MM.1S (cell line): ENCODE data around the gene TMEM63B.

Source experiments
- DNase-seq: peaks from one replicate; pipeline ENCODE4 v3.0.0-alpha.2; 2015
- H2AFZ ChIP-seq: fragments of 300-600 bp; sonication (generic); 2 replicates; pipeline ENCODE4 v1.6.0; 2016; ENCODE audit warnings: antibody characterized with exemption, low read length
- H3F3A ChIP-seq: fragments of 300-600 bp; sonication (generic); 2 replicates; pipeline ENCODE4 v1.6.1; 2016; ENCODE audit warnings: mild to moderate bottlenecking, antibody characterized with exemption, low read length, moderate library complexity, mixed read lengths; ENCODE audit not compliant: insufficient read depth
- H3K27ac ChIP-seq: fragments of 300-600 bp; sonication (generic); 2 replicates; pipeline ENCODE4 v1.5.1; 2016; ENCODE audit warnings: mild to moderate bottlenecking, low read length
- H3K27me3 ChIP-seq: fragments of 300-600 bp; sonication (generic); replicated peaks from 2 replicates; pipeline ENCODE4 v1.6.0; 2016; ENCODE audit warnings: low read length; ENCODE audit not compliant: insufficient read depth
- H3K36me3 ChIP-seq: fragments of 300-600 bp; sonication (generic); replicated peaks from 2 replicates; pipeline ENCODE4 v1.6.1; 2016; ENCODE audit warnings: mild to moderate bottlenecking, low read length, mixed read lengths; ENCODE audit not compliant: insufficient read depth
- H3K4me1 ChIP-seq: fragments of 300-600 bp; sonication (generic); 2 replicates; pipeline ENCODE4 v1.6.1; 2016; ENCODE audit warnings: low read length, mixed read lengths
- H3K4me2 ChIP-seq: fragments of 300-600 bp; sonication (generic); 2 replicates; pipeline ENCODE4 v1.6.0; 2016; ENCODE audit warnings: low read depth, low read length
- H3K4me3 ChIP-seq: fragments of 300-600 bp; sonication (generic); 2 replicates; pipeline ENCODE4 v1.5.1; 2016; ENCODE audit warnings: low read length, mixed read lengths
- H3K79me2 ChIP-seq: fragments of 300-600 bp; sonication (generic); 2 replicates; pipeline ENCODE4 v1.6.1; 2016; ENCODE audit warnings: mixed run types, low read length, mixed read lengths
- H3K9ac ChIP-seq: fragments of 300-600 bp; sonication (generic); 2 replicates; pipeline ENCODE4 v1.6.1; 2016; ENCODE audit warnings: low read length, mixed read lengths
- H3K9me2 ChIP-seq: fragments of 300-600 bp; sonication (generic); replicated peaks from 2 replicates; pipeline ENCODE4 v1.6.1; 2016; ENCODE audit warnings: mild to moderate bottlenecking, low read length, mixed read lengths; ENCODE audit not compliant: insufficient read depth
- H3K9me3 ChIP-seq: fragments of 300-600 bp; sonication (generic); replicated peaks from 2 replicates; pipeline ENCODE4 v1.6.1; 2016; ENCODE audit warnings: mild to moderate bottlenecking, low read length, mixed read lengths; ENCODE audit not compliant: insufficient read depth
- H4K20me1 ChIP-seq: fragments of 300-600 bp; sonication (generic); 2 replicates; pipeline ENCODE4 v1.6.1; 2016; ENCODE audit warnings: mild to moderate bottlenecking, low read length, moderate library complexity, mixed read lengths; ENCODE audit not compliant: insufficient read depth
- EZH2 ChIP-seq: fragments of 300-600 bp; sonication (generic); optimal IDR thresholded peaks from 2 replicates; pipeline ENCODE3; 2017; ENCODE audit warnings: low read depth, mild to moderate bottlenecking, antibody characterized with exemption, low read length, mixed read lengths
- EZH2phosphoT487 ChIP-seq: fragments of 300-600 bp; sonication (generic); IDR thresholded peaks from 2 replicates; pipeline ENCODE4 v1.6.1; 2018; ENCODE audit warnings: antibody characterized with exemption, low read length
- TF ChIP-seq, protein P1 (sequence below): fragments of 300-600 bp; sonication (generic); IDR thresholded peaks from 2 replicates; pipeline ENCODE4 v1.5.1; 2016; ENCODE audit warnings: antibody characterized with exemption, low read length, mixed read lengths

TMEM63B gene

DNA sequence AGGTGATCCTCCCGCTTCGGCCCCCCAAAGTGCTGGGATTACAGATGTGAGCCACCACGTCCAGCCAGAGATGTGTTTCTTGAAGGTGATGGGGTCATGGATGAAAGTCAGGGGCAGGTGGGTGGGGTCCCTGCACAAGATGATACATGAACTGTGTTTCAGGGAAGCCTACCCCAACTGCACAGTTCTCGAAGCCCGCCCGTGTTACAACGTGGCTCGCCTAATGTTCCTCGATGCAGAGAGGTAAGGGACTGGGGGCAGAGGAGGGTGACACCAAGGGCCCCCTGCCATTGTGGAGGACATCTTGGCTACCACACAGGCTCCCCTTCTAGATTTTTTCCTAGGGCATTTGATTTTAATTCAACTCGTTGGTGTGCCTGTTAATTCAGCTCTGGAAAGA lies 19.3 kb downstream of the TMEM63B start:
- H3K27ac ChIP-seq: no peak overlapping the region
- H3K4me3 ChIP-seq: no peak overlapping the region
- no peaks in the 10 kb centered on the region for H3K9me3 ChIP-seq
- DNase-seq: no peak
- no peaks in the 10 kb centered on the region for H3K27me3 ChIP-seq
- no peaks in the 10 kb centered on the region for H4K20me1 ChIP-seq
- TF ChIP-seq, protein P1, sequence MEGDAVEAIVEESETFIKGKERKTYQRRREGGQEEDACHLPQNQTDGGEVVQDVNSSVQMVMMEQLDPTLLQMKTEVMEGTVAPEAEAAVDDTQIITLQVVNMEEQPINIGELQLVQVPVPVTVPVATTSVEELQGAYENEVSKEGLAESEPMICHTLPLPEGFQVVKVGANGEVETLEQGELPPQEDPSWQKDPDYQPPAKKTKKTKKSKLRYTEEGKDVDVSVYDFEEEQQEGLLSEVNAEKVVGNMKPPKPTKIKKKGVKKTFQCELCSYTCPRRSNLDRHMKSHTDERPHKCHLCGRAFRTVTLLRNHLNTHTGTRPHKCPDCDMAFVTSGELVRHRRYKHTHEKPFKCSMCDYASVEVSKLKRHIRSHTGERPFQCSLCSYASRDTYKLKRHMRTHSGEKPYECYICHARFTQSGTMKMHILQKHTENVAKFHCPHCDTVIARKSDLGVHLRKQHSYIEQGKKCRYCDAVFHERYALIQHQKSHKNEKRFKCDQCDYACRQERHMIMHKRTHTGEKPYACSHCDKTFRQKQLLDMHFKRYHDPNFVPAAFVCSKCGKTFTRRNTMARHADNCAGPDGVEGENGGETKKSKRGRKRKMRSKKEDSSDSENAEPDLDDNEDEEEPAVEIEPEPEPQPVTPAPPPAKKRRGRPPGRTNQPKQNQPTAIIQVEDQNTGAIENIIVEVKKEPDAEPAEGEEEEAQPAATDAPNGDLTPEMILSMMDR: no peak
- TF ChIP-seq EZH2phosphoT487 (no peak), EZH2 (no peak)
- no peaks in the 10 kb centered on the region for H3K9me2 ChIP-seq
- no peaks in the 10 kb centered on the region for H3K79me2 ChIP-seq
- no peak overlapping the region for H3K4me2 ChIP-seq
- no peaks in the 10 kb centered on the region for H3K4me1 ChIP-seq
- no peaks in the 10 kb centered on the region for H3K36me3 ChIP-seq
- H3F3A ChIP-seq: no peaks in the 10 kb centered on the region
- H3K9ac ChIP-seq: no peak overlapping the region
- H2AFZ ChIP-seq: no peak overlapping the region

DNA sequence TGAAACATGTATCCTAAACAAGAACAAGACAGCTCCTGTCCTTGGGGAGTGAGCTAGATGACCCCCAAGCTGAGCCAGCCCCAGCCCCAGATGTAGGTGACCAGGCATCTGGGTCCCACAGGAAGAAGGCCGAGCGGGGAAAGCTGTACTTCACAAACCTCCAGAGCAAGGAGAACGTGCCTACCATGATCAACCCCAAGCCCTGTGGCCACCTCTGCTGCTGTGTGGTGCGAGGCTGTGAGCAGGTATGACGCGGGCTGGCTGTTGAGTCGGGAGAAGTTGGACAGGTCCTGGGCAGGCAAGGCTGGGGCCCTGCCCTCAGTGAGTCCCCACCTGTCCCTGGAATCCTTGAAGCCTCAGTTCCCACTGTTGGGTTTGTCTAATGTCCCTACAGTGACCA lies 19.9 kb downstream of the TMEM63B start:
- Histone ChIP-seq H3K4me2 (no peak overlapping the region), H3K27ac (no peak overlapping the region), H3K9ac (no peak overlapping the region), H3K79me2 (no peaks in the 10 kb centered on the region), H3K4me1 (no peaks in the 10 kb centered on the region), H3F3A (no peaks in the 10 kb centered on the region), H3K36me3 (no peaks in the 10 kb centered on the region), H4K20me1 (no peaks in the 10 kb centered on the region), H3K9me3 (no peaks in the 10 kb centered on the region), H3K4me3 (no peak overlapping the region), H2AFZ (no peak overlapping the region), H3K9me2 (no peaks in the 10 kb centered on the region), H3K27me3 (no peaks in the 10 kb centered on the region)
- DNase-seq: no peak
- TF ChIP-seq EZH2phosphoT487 (no peak), EZH2 (no peak)
- TF ChIP-seq, protein P1: no peak

DNA sequence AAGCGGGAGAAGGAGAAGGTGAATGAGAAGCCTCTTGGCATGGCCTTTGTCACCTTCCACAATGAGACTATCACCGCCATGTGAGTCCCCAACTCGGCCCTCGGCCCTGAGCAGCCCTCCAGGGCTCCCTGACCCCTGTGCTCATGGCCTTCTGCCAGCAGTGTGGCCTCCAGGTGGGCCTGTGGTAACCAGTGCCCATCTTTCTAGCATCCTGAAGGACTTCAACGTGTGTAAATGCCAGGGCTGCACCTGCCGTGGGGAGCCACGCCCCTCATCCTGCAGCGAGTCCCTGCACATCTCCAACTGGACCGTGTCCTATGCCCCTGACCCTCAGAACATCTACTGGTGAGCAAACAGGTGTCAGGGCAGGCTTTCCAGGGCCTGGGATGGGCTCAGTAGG lies 21.0 kb downstream of the TMEM63B start:
- Histone ChIP-seq H3K4me1 (no peaks in the 10 kb centered on the region), H3K4me3 (no peak overlapping the region), H3K27me3 (no peaks in the 10 kb centered on the region), H3K9me3 (no peaks in the 10 kb centered on the region), H4K20me1 (no peaks in the 10 kb centered on the region), H3K27ac (no peak overlapping the region), H3K36me3 (no peaks in the 10 kb centered on the region), H3K9ac (no peak overlapping the region), H2AFZ (no peak overlapping the region), H3K79me2 (no peaks in the 10 kb centered on the region), H3K9me2 (no peaks in the 10 kb centered on the region), H3K4me2 (no peak overlapping the region), H3F3A (no peaks in the 10 kb centered on the region)
- no peak for DNase-seq
- TF ChIP-seq EZH2 (no peak), EZH2phosphoT487 (no peak)
- TF ChIP-seq, protein P1: no peak
